KMS-11 (cell line): ENCODE results near the gene TNRC6B.
A peak's percentile ranks its signal among the peaks of the same experiment; 100 is the strongest.

Source experiments
- H2AFZ ChIP-seq: fragments of 200-600 bp; sonication (generic); 2 replicates; pipeline ENCODE4 v1.6.1; 2016; ENCODE audit warnings: antibody characterized with exemption, mixed run types, low read depth
- H3K27ac ChIP-seq: fragments of 200-600 bp; sonication (generic); 2 replicates; pipeline ENCODE4 v1.6.1; 2016; ENCODE audit warnings: mild to moderate bottlenecking, mixed run types
- H3K27me3 ChIP-seq: fragments of 200-600 bp; sonication (generic); 2 replicates; pipeline ENCODE4 v1.6.1; 2017; ENCODE audit warnings: mild to moderate bottlenecking, low read depth, mixed run types, moderate library complexity; ENCODE audit not compliant: insufficient read depth
- H3K36me3 ChIP-seq: fragments of 200-600 bp; sonication (generic); 2 replicates; pipeline ENCODE4 v1.6.1; 2017; ENCODE audit warnings: mild to moderate bottlenecking, mixed run types; ENCODE audit not compliant: insufficient read depth
- H3K4me1 ChIP-seq: fragments of 200-600 bp; sonication (generic); 2 replicates; pipeline ENCODE4 v1.6.1; 2016; ENCODE audit warnings: mild to moderate bottlenecking, low read depth, mixed run types; ENCODE audit not compliant: poor library complexity, severe bottlenecking
- H3K4me2 ChIP-seq: fragments of 200-600 bp; sonication (generic); 2 replicates; pipeline ENCODE4 v1.7.0; 2016; ENCODE audit warnings: mild to moderate bottlenecking, mixed run types
- H3K4me3 ChIP-seq: fragments of 200-600 bp; sonication (generic); IDR thresholded peaks from 2 replicates; pipeline ENCODE4 v1.6.1; 2017; ENCODE audit warnings: low read depth, low read length, mixed read lengths; ENCODE audit not compliant: insufficient read depth
- H3K79me2 ChIP-seq: fragments of 200-600 bp; sonication (generic); 2 replicates; pipeline ENCODE4 v1.6.1; 2016; ENCODE audit warnings: low read depth, mixed run types; ENCODE audit not compliant: insufficient read depth
- H3K9ac ChIP-seq: fragments of 200-600 bp; sonication (generic); 2 replicates; pipeline ENCODE4 v1.6.1; 2016; ENCODE audit warnings: mild to moderate bottlenecking, mixed run types
- H4K20me1 ChIP-seq: fragments of 200-600 bp; sonication (generic); 2 replicates; pipeline ENCODE4 v1.6.1; 2016; ENCODE audit warnings: mild to moderate bottlenecking, mixed run types; ENCODE audit not compliant: insufficient read depth
- CTCF ChIP-seq: fragments of 200-600 bp; sonication (generic); conservative IDR thresholded peaks from 2 replicates; pipeline ENCODE4 v1.6.1; 2017; ENCODE audit warnings: low read depth, mild to moderate bottlenecking, antibody characterized with exemption, low read length, moderate library complexity, mixed read lengths

The TNRC6B gene

GRCh38 chr22:40200795-40201530 lies 23.2 kb downstream of the TNRC6B start:
- Histone ChIP-seq H4K20me1 (peaks cover 14% of the 10 kb centered on the region), H2AFZ (no peak overlapping the region), H3K4me3 (no peak overlapping the region), H3K27ac (no peak overlapping the region), H3K79me2 (peaks cover 84% of the 10 kb centered on the region), H3K27me3 (no peaks in the 10 kb centered on the region), H3K9ac (no peak overlapping the region), H3K36me3 (no peaks in the 10 kb centered on the region), H3K4me1 (peaks cover 60% of the 10 kb centered on the region), H3K4me2 (no peak overlapping the region)
- TF ChIP-seq CTCF, result no peak

DNA sequence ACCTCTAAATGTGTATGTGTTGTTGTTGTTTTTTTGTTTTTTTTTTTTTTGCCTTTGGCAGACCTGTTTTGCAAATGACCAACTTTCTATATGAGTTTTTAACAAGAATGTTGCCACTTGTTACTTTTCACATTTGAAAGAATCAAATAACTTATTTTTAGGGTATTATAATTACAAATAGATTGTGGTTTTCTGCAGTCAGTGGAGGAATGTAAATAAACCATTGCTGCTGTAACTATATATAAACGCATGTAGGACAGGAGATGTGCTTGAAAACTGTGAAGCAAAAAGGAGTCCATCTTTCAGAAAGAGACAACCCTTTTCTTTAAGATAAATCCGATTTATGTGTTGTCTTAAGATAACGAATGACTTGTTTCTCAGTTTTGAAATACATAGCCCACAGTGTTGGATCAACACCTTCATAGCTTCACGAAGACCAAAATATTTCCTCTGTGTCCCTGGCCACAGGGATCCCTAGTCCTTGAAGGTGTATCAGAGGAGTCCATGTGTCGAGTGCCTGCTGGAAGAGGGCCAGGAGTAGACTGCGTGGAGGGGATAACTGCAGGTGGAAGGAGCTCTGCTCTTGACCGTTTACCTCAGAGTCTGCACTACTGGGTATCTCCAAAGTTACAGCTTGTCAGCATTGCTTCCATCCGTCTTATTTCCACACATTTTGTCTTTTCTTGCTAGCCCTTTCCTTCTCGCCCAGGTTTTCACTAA lies 24.7 kb downstream of the TNRC6B start:
- Histone ChIP-seq H3K27ac (no peak overlapping the region), H3K36me3 (no peaks in the 10 kb centered on the region), H4K20me1 (peaks cover 6% of the 10 kb centered on the region), H2AFZ (no peak overlapping the region), H3K4me3 (no peak overlapping the region), H3K9ac (no peak overlapping the region), H3K79me2 (peaks cover 85% of the 10 kb centered on the region), H3K27me3 (no peaks in the 10 kb centered on the region), H3K4me2 (peak overlapping the region; percentile 65; the same call in 1 of the 2 replicates), H3K4me1 (peaks cover 50% of the 10 kb centered on the region)
- TF ChIP-seq CTCF, result no peak

GRCh38 chr22:40203572-40203971 lies 25.8 kb downstream of the TNRC6B start:
- Histone ChIP-seq H2AFZ (no peak overlapping the region), H3K4me2 (peak overlapping the region; percentile 65), H3K9ac (no peak overlapping the region), H4K20me1 (peaks cover 6% of the 10 kb centered on the region), H3K27ac (no peak overlapping the region), H3K79me2 (peaks cover 75% of the 10 kb centered on the region), H3K27me3 (no peaks in the 10 kb centered on the region), H3K4me3 (no peak overlapping the region), H3K36me3 (no peaks in the 10 kb centered on the region), H3K4me1 (peaks cover 50% of the 10 kb centered on the region)
- TF ChIP-seq CTCF, result no peak

DNA sequence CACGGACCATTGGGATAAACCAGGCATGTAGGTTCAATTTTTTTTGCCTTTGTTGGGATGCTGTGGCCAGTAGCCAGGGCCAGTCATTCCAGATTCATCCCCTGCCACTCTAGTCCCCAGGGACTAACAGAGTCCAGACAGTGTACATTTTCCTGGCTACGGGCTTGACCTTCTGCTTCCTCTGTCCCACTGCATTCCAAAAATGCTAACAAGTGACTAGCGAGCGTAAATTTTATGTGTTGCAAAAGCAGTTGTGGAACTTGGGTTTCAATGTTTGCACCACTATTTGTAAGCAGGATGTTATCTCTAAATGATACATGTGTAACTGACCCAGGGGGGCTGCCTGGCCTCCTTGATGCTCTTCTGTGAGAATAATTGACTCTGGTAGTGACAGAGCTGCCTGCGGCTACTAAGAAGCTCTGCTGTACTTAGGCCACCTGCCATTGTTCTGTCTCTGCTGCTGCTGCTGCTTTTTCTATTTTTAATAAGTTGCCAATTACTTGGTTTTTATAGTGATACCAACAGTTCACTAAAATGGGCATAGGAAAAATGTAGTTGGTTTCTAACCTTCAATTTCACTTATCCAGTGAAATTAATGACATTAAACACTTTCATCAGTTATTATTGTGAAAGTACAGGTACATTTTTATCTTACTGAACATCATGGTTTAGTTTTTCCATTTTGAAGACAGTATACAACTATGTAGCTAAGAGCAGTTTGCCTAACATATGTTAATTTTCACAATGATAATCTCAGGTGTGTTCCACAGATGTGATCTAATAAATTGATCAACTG lies 26.8 kb downstream of the TNRC6B start:
- H3K4me3 ChIP-seq, result no peak overlapping the region
- H3K36me3 ChIP-seq, result no peaks in the 10 kb centered on the region
- no peak overlapping the region for H3K9ac ChIP-seq
- H3K79me2 ChIP-seq, result peaks cover 66% of the 10 kb centered on the region
- H2AFZ ChIP-seq, result no peak overlapping the region
- H4K20me1 ChIP-seq, result peaks cover 6% of the 10 kb centered on the region
- peaks cover 50% of the 10 kb centered on the region for H3K4me1 ChIP-seq
- no peak overlapping the region for H3K27ac ChIP-seq
- H3K27me3 ChIP-seq, result no peaks in the 10 kb centered on the region
- TF ChIP-seq CTCF, result no peak
- no peak overlapping the region for H3K4me2 ChIP-seq
